HCT116 (cell line): ENCODE data around the gene NEO1.
A peak's percentile ranks its signal among the peaks of the same experiment; 100 is the strongest.

Experiments
- CEBPB ChIP-seq: IDR thresholded peaks from 2 replicates; pipeline ENCODE4 v1.6.1; 2012; ENCODE audit warnings: low read depth
- CTCF ChIP-seq, 3 experiments: fragments of 200-600 bp in 1 of 3; sonication (generic) in 1 of 3; IDR thresholded peaks in 2 of 3; conservative IDR thresholded peaks in 1 of 3; 2 replicates each; pipeline ENCODE4 v1.5.1; 2012 to 2017; ENCODE audit warnings: low read depth in 2 of 3, low read length in 2 of 3, antibody characterized with exemption in 1 of 3, borderline replicate concordance in 1 of 3, control low read depth in 1 of 3, mild to moderate bottlenecking in 1 of 3, mixed read lengths in 1 of 3, mixed run types in 1 of 3, moderate library complexity in 1 of 3; ENCODE audit not compliant: insufficient read depth in 1 of 3
- EZH2 ChIP-seq: fragments of 200-600 bp; sonication (generic); IDR thresholded peaks from 2 replicates; pipeline ENCODE4 v1.6.1; 2017; ENCODE audit warnings: antibody characterized with exemption, mixed run types
- JUND ChIP-seq: IDR thresholded peaks from 2 replicates; pipeline ENCODE4 v1.6.1; 2012
- POLR2A ChIP-seq: IDR thresholded peaks from 2 replicates; pipeline ENCODE4 v1.7.0; 2011; ENCODE audit warnings: borderline replicate concordance; ENCODE audit not compliant: insufficient read depth, insufficient read length; ENCODE audit errors: extremely low read depth
- POLR2AphosphoS5 ChIP-seq: IDR thresholded peaks from 2 replicates; pipeline ENCODE4 v1.6.1; 2011; ENCODE audit warnings: mild to moderate bottlenecking, low read depth, low read length, moderate library complexity
- RAD21 ChIP-seq: IDR thresholded peaks from 2 replicates; pipeline ENCODE4 v1.6.1; 2012; ENCODE audit warnings: low read depth, mild to moderate bottlenecking
- SRF ChIP-seq: IDR thresholded peaks from 2 replicates; pipeline ENCODE4 v1.6.1; 2012; ENCODE audit warnings: low read depth
- YY1 ChIP-seq: IDR thresholded peaks from 2 replicates; pipeline ENCODE4 v1.6.1; 2011; ENCODE audit warnings: low read length, low read depth, moderate library complexity, mild to moderate bottlenecking; ENCODE audit not compliant: insufficient replicate concordance; ENCODE audit errors: extremely low read depth
- ZNF274 ChIP-seq: fragments of 200-500 bp; sonication (Bioruptor generic); IDR thresholded peaks from 2 replicates; pipeline ENCODE4 v1.6.1; 2014; ENCODE audit warnings: mild to moderate bottlenecking, low read depth, low read length, inconsistent platforms
- TF ChIP-seq, protein P1 (sequence below): IDR thresholded peaks from 2 replicates; pipeline ENCODE4 v1.6.1; 2012; ENCODE audit warnings: low read depth
- TF ChIP-seq, protein P2 (sequence below): IDR thresholded peaks from 2 replicates; pipeline ENCODE4 v1.6.1; 2012
- TF ChIP-seq, protein P3 (sequence below): IDR thresholded peaks from 2 replicates; pipeline ENCODE4 v1.6.1; 2012

GRCh38 chr15:73156431-73157191 lies 104.3 kb downstream of the NEO1 start:
- TF ChIP-seq CTCF (IDR thresholded peaks at IDR 0.05 in 2 of 3, conservative IDR thresholded peaks at IDR 0.05 in 1 of 3; ENCODE audit: borderline replicate concordance in 1 of 3, insufficient read depth in 1 of 3, low read depth in 2 of 3, low read length in 2 of 3) (peak in 1 of 3 experiments; percentile 9; a peak in 1 of 6 replicates), YY1 (no peak), ZNF274 (no peak), EZH2 (no peak), POLR2A (no peak), SRF (no peak), CEBPB (no peak), RAD21 (no peak), POLR2AphosphoS5 (no peak), JUND (no peak)
- TF ChIP-seq, protein P1, sequence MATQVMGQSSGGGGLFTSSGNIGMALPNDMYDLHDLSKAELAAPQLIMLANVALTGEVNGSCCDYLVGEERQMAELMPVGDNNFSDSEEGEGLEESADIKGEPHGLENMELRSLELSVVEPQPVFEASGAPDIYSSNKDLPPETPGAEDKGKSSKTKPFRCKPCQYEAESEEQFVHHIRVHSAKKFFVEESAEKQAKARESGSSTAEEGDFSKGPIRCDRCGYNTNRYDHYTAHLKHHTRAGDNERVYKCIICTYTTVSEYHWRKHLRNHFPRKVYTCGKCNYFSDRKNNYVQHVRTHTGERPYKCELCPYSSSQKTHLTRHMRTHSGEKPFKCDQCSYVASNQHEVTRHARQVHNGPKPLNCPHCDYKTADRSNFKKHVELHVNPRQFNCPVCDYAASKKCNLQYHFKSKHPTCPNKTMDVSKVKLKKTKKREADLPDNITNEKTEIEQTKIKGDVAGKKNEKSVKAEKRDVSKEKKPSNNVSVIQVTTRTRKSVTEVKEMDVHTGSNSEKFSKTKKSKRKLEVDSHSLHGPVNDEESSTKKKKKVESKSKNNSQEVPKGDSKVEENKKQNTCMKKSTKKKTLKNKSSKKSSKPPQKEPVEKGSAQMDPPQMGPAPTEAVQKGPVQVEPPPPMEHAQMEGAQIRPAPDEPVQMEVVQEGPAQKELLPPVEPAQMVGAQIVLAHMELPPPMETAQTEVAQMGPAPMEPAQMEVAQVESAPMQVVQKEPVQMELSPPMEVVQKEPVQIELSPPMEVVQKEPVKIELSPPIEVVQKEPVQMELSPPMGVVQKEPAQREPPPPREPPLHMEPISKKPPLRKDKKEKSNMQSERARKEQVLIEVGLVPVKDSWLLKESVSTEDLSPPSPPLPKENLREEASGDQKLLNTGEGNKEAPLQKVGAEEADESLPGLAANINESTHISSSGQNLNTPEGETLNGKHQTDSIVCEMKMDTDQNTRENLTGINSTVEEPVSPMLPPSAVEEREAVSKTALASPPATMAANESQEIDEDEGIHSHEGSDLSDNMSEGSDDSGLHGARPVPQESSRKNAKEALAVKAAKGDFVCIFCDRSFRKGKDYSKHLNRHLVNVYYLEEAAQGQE = no peak
- TF ChIP-seq, protein P2, sequence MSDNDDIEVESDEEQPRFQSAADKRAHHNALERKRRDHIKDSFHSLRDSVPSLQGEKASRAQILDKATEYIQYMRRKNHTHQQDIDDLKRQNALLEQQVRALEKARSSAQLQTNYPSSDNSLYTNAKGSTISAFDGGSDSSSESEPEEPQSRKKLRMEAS = no peak
- TF ChIP-seq, protein P3, sequence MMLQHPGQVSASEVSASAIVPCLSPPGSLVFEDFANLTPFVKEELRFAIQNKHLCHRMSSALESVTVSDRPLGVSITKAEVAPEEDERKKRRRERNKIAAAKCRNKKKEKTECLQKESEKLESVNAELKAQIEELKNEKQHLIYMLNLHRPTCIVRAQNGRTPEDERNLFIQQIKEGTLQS = no peak
